K562 (cell line): Measurements from ENCODE around the gene RAB6A. TPM values are rescaled to one million over a fixed set of nuclear protein-coding genes. Genes with fewer than 3 reads are reported as not detected.

Experiments
- polyA plus RNA-seq, 8 experiments: library from polyadenylated mRNA; depleted of rRNA in 4 of 8; stranded (reverse) in 5 of 8; unstranded in 3 of 8; fragments of >200 nt; fragmentation: Nextera tagmentation in 2 of 8; fragmentation: Illumina TruSeq in 1 of 8; extraction: Ambion mirVana in 2 of 8; extraction: Trizol in 1 of 8; gene quantifications; 2 replicates each; pipeline versions ENCODE4 v1.2.1 to v1.2.3, GENCODE V29; 2011 to 2014; ENCODE audit warnings: inconsistent platforms in 1 of 8, missing spikeins in 1 of 8
- total RNA-seq, 7 experiments: library from RNA; depleted of rRNA in 6 of 7; stranded (reverse); fragments of >200 nt in 6 of 7; fragmentation: Illumina TruSeq in 2 of 7; extraction: Trizol in 2 of 7; gene quantifications; 2 replicates each; pipeline versions ENCODE4 v1.2.1 to v1.2.3, GENCODE V29; 2011 to 2021; ENCODE audit warnings: low replicate concordance in 1 of 7

The RAB6A gene
- total and polyA plus RNA-seq, 9 of the 15 experiments (the other 6 are each of a cell fraction or from before 2014, with no cell fraction given): 14.0 to 95.3 (median 45.4) TPM

Other genes with a start within 250 kb of the RAB6A start
Only the 7 nearest of the 8 such genes appear.
- 2.5 and 2.7 TPM in 2 replicates for gene FAM168A, start 163.0 kb downstream of the RAB6A start, total RNA-seq (2014; rRNA removed)
- 2.6 and 2.9 TPM in 2 replicates for gene FAM168A, start 163.0 kb downstream of the RAB6A start, total RNA-seq (2014; rRNA removed; fragmentation: Illumina TruSeq; extraction: Trizol)
- gene FAM168A, start 163.0 kb downstream of the RAB6A start, total RNA-seq (2015; rRNA removed; fragmentation: Illumina TruSeq; extraction: Trizol): 3.5 and 4.4 TPM in 2 replicates
- gene FAM168A, start 163.0 kb downstream of the RAB6A start, total RNA-seq (2021): 7.1 and 7.2 TPM in 2 replicates
- 3.0 and 4.8 TPM in 2 replicates for gene FAM168A, start 163.0 kb downstream of the RAB6A start, polyA plus RNA-seq (2011; rRNA removed)
- gene FAM168A, start 163.0 kb downstream of the RAB6A start, polyA plus RNA-seq (2014; fragmentation: Illumina TruSeq; extraction: Trizol): 4.8 TPM in 2 replicates
- gene FAM168A, start 163.0 kb downstream of the RAB6A start, polyA plus RNA-seq (2014; fragmentation: Nextera tagmentation; extraction: Ambion mirVana): under 1 TPM; 0.44 to 0.69 TPM
- 2.5 and 3.5 TPM in 2 replicates for gene FAM168A, start 163.0 kb downstream of the RAB6A start, polyA plus RNA-seq (2014; rRNA removed)
- gene PLEKHB1, start 114.5 kb downstream of the RAB6A start, total RNA-seq (2014; rRNA removed): 0.61 TPM in 1 of 2 replicates, not detected in the other
- gene PLEKHB1, start 114.5 kb downstream of the RAB6A start, total RNA-seq (2014; rRNA removed; fragmentation: Illumina TruSeq; extraction: Trizol): 0.10 and 0.25 TPM in 2 replicates
- 0.07 TPM in 1 of 2 replicates, not detected in the other for gene PLEKHB1, start 114.5 kb downstream of the RAB6A start, total RNA-seq (2015; rRNA removed; fragmentation: Illumina TruSeq; extraction: Trizol)
- gene PLEKHB1, start 114.5 kb downstream of the RAB6A start, total RNA-seq (2021): 0.27 and 0.62 TPM in 2 replicates
- gene PLEKHB1, start 114.5 kb downstream of the RAB6A start, polyA plus RNA-seq (2011; rRNA removed): 0.08 and 0.52 TPM in 2 replicates
- gene PLEKHB1, start 114.5 kb downstream of the RAB6A start, polyA plus RNA-seq (2014; fragmentation: Illumina TruSeq; extraction: Trizol): 0.10 and 0.12 TPM in 2 replicates
- under 1 TPM; 0.13 to 0.17 TPM for gene PLEKHB1, start 114.5 kb downstream of the RAB6A start, polyA plus RNA-seq (2014; fragmentation: Nextera tagmentation; extraction: Ambion mirVana)
- 0.49 TPM in 1 of 2 replicates, not detected in the other for gene PLEKHB1, start 114.5 kb downstream of the RAB6A start, polyA plus RNA-seq (2014; rRNA removed)
- gene MRPL48, start 26.8 kb upstream of the RAB6A start, total RNA-seq (2014; rRNA removed): 87.2 and 98.6 TPM in 2 replicates
- 102 and 104 TPM in 2 replicates for gene MRPL48, start 26.8 kb upstream of the RAB6A start, total RNA-seq (2014; rRNA removed; fragmentation: Illumina TruSeq; extraction: Trizol)
- gene MRPL48, start 26.8 kb upstream of the RAB6A start, total RNA-seq (2015; rRNA removed; fragmentation: Illumina TruSeq; extraction: Trizol): 102 and 118 TPM in 2 replicates
- 66.0 and 81.9 TPM in 2 replicates for gene MRPL48, start 26.8 kb upstream of the RAB6A start, total RNA-seq (2021)
- 126 and 130 TPM in 2 replicates for gene MRPL48, start 26.8 kb upstream of the RAB6A start, polyA plus RNA-seq (2011; rRNA removed)
- gene MRPL48, start 26.8 kb upstream of the RAB6A start, polyA plus RNA-seq (2014; fragmentation: Illumina TruSeq; extraction: Trizol): 68.5 and 75.0 TPM in 2 replicates
- 100 to 1,000 TPM; 216 to 237 TPM for gene MRPL48, start 26.8 kb upstream of the RAB6A start, polyA plus RNA-seq (2014; fragmentation: Nextera tagmentation; extraction: Ambion mirVana)
- gene MRPL48, start 26.8 kb upstream of the RAB6A start, polyA plus RNA-seq (2014; rRNA removed): 67.2 and 79.2 TPM in 2 replicates
- gene COA4, start 115.8 kb upstream of the RAB6A start, total RNA-seq (2014; rRNA removed): 255 and 270 TPM in 2 replicates
- 116 and 124 TPM in 2 replicates for gene COA4, start 115.8 kb upstream of the RAB6A start, total RNA-seq (2014; rRNA removed; fragmentation: Illumina TruSeq; extraction: Trizol)
- 145 and 156 TPM in 2 replicates for gene COA4, start 115.8 kb upstream of the RAB6A start, total RNA-seq (2015; rRNA removed; fragmentation: Illumina TruSeq; extraction: Trizol)
- gene COA4, start 115.8 kb upstream of the RAB6A start, total RNA-seq (2021): 128 and 131 TPM in 2 replicates
- gene COA4, start 115.8 kb upstream of the RAB6A start, polyA plus RNA-seq (2011; rRNA removed): 119 and 131 TPM in 2 replicates
- 161 and 208 TPM in 2 replicates for gene COA4, start 115.8 kb upstream of the RAB6A start, polyA plus RNA-seq (2014; fragmentation: Illumina TruSeq; extraction: Trizol)
- gene COA4, start 115.8 kb upstream of the RAB6A start, polyA plus RNA-seq (2014; fragmentation: Nextera tagmentation; extraction: Ambion mirVana): 100 to 1,000 TPM; 108 to 152 TPM
- gene COA4, start 115.8 kb upstream of the RAB6A start, polyA plus RNA-seq (2014; rRNA removed): 226 and 257 TPM in 2 replicates
- gene PAAF1, start 115.9 kb upstream of the RAB6A start, total RNA-seq (2014; rRNA removed): 13.5 and 15.8 TPM in 2 replicates
- 17.8 and 20.7 TPM in 2 replicates for gene PAAF1, start 115.9 kb upstream of the RAB6A start, total RNA-seq (2014; rRNA removed; fragmentation: Illumina TruSeq; extraction: Trizol)
- gene PAAF1, start 115.9 kb upstream of the RAB6A start, total RNA-seq (2015; rRNA removed; fragmentation: Illumina TruSeq; extraction: Trizol): 16.3 and 17.3 TPM in 2 replicates
- gene PAAF1, start 115.9 kb upstream of the RAB6A start, total RNA-seq (2021): 23.9 and 29.7 TPM in 2 replicates
- 23.3 and 27.9 TPM in 2 replicates for gene PAAF1, start 115.9 kb upstream of the RAB6A start, polyA plus RNA-seq (2011; rRNA removed)
- 38.0 and 38.5 TPM in 2 replicates for gene PAAF1, start 115.9 kb upstream of the RAB6A start, polyA plus RNA-seq (2014; fragmentation: Illumina TruSeq; extraction: Trizol)
- 10 to 100 TPM; 69.2 to 78.6 TPM for gene PAAF1, start 115.9 kb upstream of the RAB6A start, polyA plus RNA-seq (2014; fragmentation: Nextera tagmentation; extraction: Ambion mirVana)
- 20.3 and 20.4 TPM in 2 replicates for gene PAAF1, start 115.9 kb upstream of the RAB6A start, polyA plus RNA-seq (2014; rRNA removed)
- not detected in 2 replicates for gene DNAJB13, start 190.0 kb upstream of the RAB6A start, total RNA-seq (2014; rRNA removed)
- gene DNAJB13, start 190.0 kb upstream of the RAB6A start, total RNA-seq (2014; rRNA removed; fragmentation: Illumina TruSeq; extraction: Trizol): not detected in 2 replicates
- gene DNAJB13, start 190.0 kb upstream of the RAB6A start, total RNA-seq (2015; rRNA removed; fragmentation: Illumina TruSeq; extraction: Trizol): not detected in 2 replicates
- gene DNAJB13, start 190.0 kb upstream of the RAB6A start, total RNA-seq (2021): not detected in 2 replicates
- 0.14 and 0.46 TPM in 2 replicates for gene DNAJB13, start 190.0 kb upstream of the RAB6A start, polyA plus RNA-seq (2011; rRNA removed)
- not detected in 2 replicates for gene DNAJB13, start 190.0 kb upstream of the RAB6A start, polyA plus RNA-seq (2014; fragmentation: Illumina TruSeq; extraction: Trizol)
- gene DNAJB13, start 190.0 kb upstream of the RAB6A start, polyA plus RNA-seq (2014; fragmentation: Nextera tagmentation; extraction: Ambion mirVana): not detected
- 0.04 TPM in 1 of 2 replicates, not detected in the other for gene DNAJB13, start 190.0 kb upstream of the RAB6A start, polyA plus RNA-seq (2014; rRNA removed)
- 21.5 and 29.2 TPM in 2 replicates for gene UCP2, start 221.8 kb upstream of the RAB6A start, total RNA-seq (2014; rRNA removed)
- gene UCP2, start 221.8 kb upstream of the RAB6A start, total RNA-seq (2014; rRNA removed; fragmentation: Illumina TruSeq; extraction: Trizol): 19.6 and 24.1 TPM in 2 replicates
- 19.2 and 25.9 TPM in 2 replicates for gene UCP2, start 221.8 kb upstream of the RAB6A start, total RNA-seq (2015; rRNA removed; fragmentation: Illumina TruSeq; extraction: Trizol)
- 141 and 152 TPM in 2 replicates for gene UCP2, start 221.8 kb upstream of the RAB6A start, total RNA-seq (2021)
- 45.6 and 59.3 TPM in 2 replicates for gene UCP2, start 221.8 kb upstream of the RAB6A start, polyA plus RNA-seq (2011; rRNA removed)
- gene UCP2, start 221.8 kb upstream of the RAB6A start, polyA plus RNA-seq (2014; fragmentation: Illumina TruSeq; extraction: Trizol): 147 and 173 TPM in 2 replicates
- gene UCP2, start 221.8 kb upstream of the RAB6A start, polyA plus RNA-seq (2014; fragmentation: Nextera tagmentation; extraction: Ambion mirVana): 100 to 1,000 TPM in 1 of 2 experiments, 10 to 100 TPM in 1; 95.7 to 216 TPM
- gene UCP2, start 221.8 kb upstream of the RAB6A start, polyA plus RNA-seq (2014; rRNA removed): 84.5 and 87.9 TPM in 2 replicates